Liver (tissue), 3 donors: ENCODE data around the gene TSEN2.

Source experiments
- ATF3 ChIP-seq: IDR thresholded peaks from 2 replicates; pipeline ENCODE4 v1.6.1; 2016; ENCODE audit warnings: antibody characterized with exemption
- CTCF ChIP-seq: fragments of 150-350 bp; IDR thresholded peaks from 2 replicates; pipeline ENCODE4 v1.5.1; 2017; ENCODE audit warnings: improper control_type of control experiment, low read depth, low read length; ENCODE audit not compliant: missing input control
- FOXA1 ChIP-seq: IDR thresholded peaks from 2 replicates; pipeline ENCODE4 v1.6.1; 2016; ENCODE audit warnings: antibody characterized with exemption
- HNF4G ChIP-seq: IDR thresholded peaks from 2 replicates; pipeline ENCODE4 v1.6.1; 2016; ENCODE audit warnings: antibody characterized with exemption
- JUND ChIP-seq, 2 donors: IDR thresholded peaks; 2 replicates each; pipeline ENCODE4 v1.6.1; 2016; ENCODE audit warnings: antibody characterized with exemption in 2 of 2
- REST ChIP-seq: IDR thresholded peaks from 2 replicates; pipeline ENCODE4 v1.6.1; 2016; ENCODE audit warnings: antibody characterized with exemption, mild to moderate bottlenecking
- SP1 ChIP-seq: IDR thresholded peaks from 2 replicates; pipeline ENCODE4 v1.6.1; 2018; ENCODE audit warnings: antibody characterized with exemption, mild to moderate bottlenecking
- TAF1 ChIP-seq: conservative IDR thresholded peaks from 2 replicates; pipeline ENCODE4 v1.6.1; 2016; ENCODE audit warnings: antibody characterized with exemption, mild to moderate bottlenecking
- YY1 ChIP-seq: IDR thresholded peaks from 2 replicates; pipeline ENCODE4 v1.6.1; 2016; ENCODE audit warnings: antibody characterized with exemption, mild to moderate bottlenecking
- ZBTB33 ChIP-seq: IDR thresholded peaks from 2 replicates; pipeline ENCODE4 v1.6.1; 2016; ENCODE audit warnings: antibody characterized with exemption
- donor health status: healthy.
- donor health status: healthy.

GRCh38 chr3:12452361-12453330 lies 31.6 kb upstream of the TSEN2 start:
- TF ChIP-seq CTCF = no peak
- no peak for TF ChIP-seq ZBTB33
- TF ChIP-seq FOXA1 = no peak
- no peak for TF ChIP-seq SP1
- TF ChIP-seq JUND (IDR thresholded peaks at IDR 0.05) = no peak
- TF ChIP-seq REST = no peak
- no peak for TF ChIP-seq ATF3
- TF ChIP-seq YY1 = no peak
- TF ChIP-seq HNF4G = no peak
- TF ChIP-seq TAF1 = no peak
